Erythroblast (primary cell): ENCODE data around the gene CCDC136.

Experiments
- GATA1 ChIP-seq: IDR thresholded peaks from 2 replicates; pipeline ENCODE4 v1.6.1; 2011; ENCODE audit warnings: low read depth, mild to moderate bottlenecking, control low read depth, low read length, moderate library complexity
- POLR2A ChIP-seq: IDR thresholded peaks from 2 replicates; pipeline ENCODE4 v1.6.1; 2011; ENCODE audit warnings: mild to moderate bottlenecking, low read length

DNA sequence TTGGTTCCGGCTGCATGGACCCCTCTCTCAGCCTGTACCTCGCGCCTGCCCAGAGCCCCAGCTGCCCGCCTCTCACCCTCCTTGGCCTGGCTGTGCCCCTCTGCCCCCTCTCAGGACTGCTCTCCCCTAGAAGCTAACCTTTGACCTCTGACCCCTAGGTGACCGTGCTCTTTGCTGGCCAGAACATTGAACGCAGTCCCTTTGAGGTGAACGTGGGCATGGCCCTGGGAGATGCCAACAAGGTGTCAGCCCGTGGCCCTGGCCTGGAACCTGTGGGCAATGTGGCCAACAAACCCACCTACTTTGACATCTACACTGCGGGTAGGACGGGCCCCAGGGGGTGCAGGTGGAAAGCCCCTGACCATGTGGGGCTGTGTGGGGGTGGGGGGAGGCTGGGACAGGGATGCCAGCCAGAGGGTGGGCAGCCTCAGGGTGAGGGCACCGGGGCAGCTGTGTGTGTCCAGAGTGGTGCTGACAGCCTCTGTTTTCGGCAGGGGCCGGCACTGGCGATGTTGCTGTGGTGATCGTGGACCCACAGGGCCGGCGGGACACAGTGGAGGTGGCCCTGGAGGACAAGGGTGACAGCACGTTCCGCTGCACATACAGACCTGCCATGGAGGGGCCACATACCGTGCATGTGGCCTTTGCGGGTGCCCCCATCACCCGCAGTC is 46.5 kb downstream of the CCDC136 start:
- TF ChIP-seq POLR2A = no peak
- no peak for TF ChIP-seq GATA1
